Parathyroid adenoma (tissue), 2 donors: Measurements from ENCODE around the gene MYO1A.

Experiments used
- H2AFZ ChIP-seq: fragments of 300-600 bp; sonication (generic); one replicate; pipeline ENCODE4 v1.7.0; 2017; ENCODE audit warnings: antibody characterized with exemption, mild to moderate bottlenecking
- H3K27ac ChIP-seq: fragments of 300-600 bp; sonication (generic); one replicate; pipeline ENCODE4 v1.7.0; 2017
- H3K27me3 ChIP-seq: fragments of 300-600 bp; sonication (generic); one replicate; pipeline ENCODE4 v1.7.0; 2017; ENCODE audit warnings: low read length; ENCODE audit not compliant: control insufficient read depth, insufficient read depth
- H3K36me3 ChIP-seq: fragments of 300-600 bp; sonication (generic); one replicate; pipeline ENCODE4 v1.7.0; 2017; ENCODE audit warnings: low read length; ENCODE audit not compliant: control insufficient read depth, insufficient read depth
- H3K4me1 ChIP-seq: fragments of 300-600 bp; sonication (generic); one replicate; pipeline ENCODE4 v1.7.0; 2017; ENCODE audit warnings: control low read depth
- H3K4me2 ChIP-seq: fragments of 300-600 bp; sonication (generic); one replicate; pipeline ENCODE4 v1.7.0; 2017; ENCODE audit warnings: low read length
- H3K4me3 ChIP-seq: fragments of 300-600 bp; sonication (generic); one replicate; pipeline ENCODE4 v1.7.0; 2017; ENCODE audit warnings: low read depth, low read length
- H3K79me2 ChIP-seq: fragments of 300-600 bp; sonication (generic); one replicate; pipeline ENCODE4 v1.7.0; 2017; ENCODE audit warnings: control low read depth
- H3K9ac ChIP-seq: fragments of 300-600 bp; sonication (generic); one replicate; pipeline ENCODE4 v1.7.0; 2017; ENCODE audit warnings: mild to moderate bottlenecking
- H3K9me3 ChIP-seq: fragments of 300-600 bp; sonication (generic); one replicate; pipeline ENCODE4 v1.7.0; 2017; ENCODE audit warnings: low read length; ENCODE audit not compliant: control insufficient read depth
- CTCF ChIP-seq: fragments of 300-600 bp; sonication (generic); IDR thresholded peaks from one replicate; pipeline ENCODE4 v1.7.0; 2017; ENCODE audit warnings: antibody characterized with exemption, mild to moderate bottlenecking
- donor health status: primary hyperparathyroidism.

MYO1A gene

GRCh38 chr12:57001448-57001906, 48.5 kb downstream of the MYO1A start:
- Histone ChIP-seq H3K36me3 (no peaks in the 10 kb centered on the region), H3K9ac (no peak overlapping the region)

GRCh38 chr12:57000393-57000792, 49.5 kb downstream of the MYO1A start:
- no peaks in the 10 kb centered on the region for H3K27me3 ChIP-seq
- no peak overlapping the region for H3K27ac ChIP-seq
- no peak overlapping the region for H3K9ac ChIP-seq
- H3K79me2 ChIP-seq, result peaks cover 5% of the 10 kb centered on the region
- H3K36me3 ChIP-seq, result no peaks in the 10 kb centered on the region
- H2AFZ ChIP-seq, result no peak overlapping the region
- H3K9me3 ChIP-seq, result no peaks in the 10 kb centered on the region
- no peak overlapping the region for H3K4me3 ChIP-seq
- TF ChIP-seq CTCF, result no peak
- H3K4me2 ChIP-seq, result no peak overlapping the region
- peaks cover 20% of the 10 kb centered on the region for H3K4me1 ChIP-seq

More at GRCh38 chr12:57001448-57001906, 48.5 kb downstream of the MYO1A start:
- no peak overlapping the region for H2AFZ ChIP-seq
- TF ChIP-seq CTCF, result peak; percentile 67
- H3K79me2 ChIP-seq, result peaks cover 5% of the 10 kb centered on the region
- H3K4me3 ChIP-seq, result no peak overlapping the region
- no peaks in the 10 kb centered on the region for H3K27me3 ChIP-seq
- peaks cover 20% of the 10 kb centered on the region for H3K4me1 ChIP-seq
- H3K9me3 ChIP-seq, result no peaks in the 10 kb centered on the region
- no peak overlapping the region for H3K27ac ChIP-seq
- no peak overlapping the region for H3K4me2 ChIP-seq

DNA sequence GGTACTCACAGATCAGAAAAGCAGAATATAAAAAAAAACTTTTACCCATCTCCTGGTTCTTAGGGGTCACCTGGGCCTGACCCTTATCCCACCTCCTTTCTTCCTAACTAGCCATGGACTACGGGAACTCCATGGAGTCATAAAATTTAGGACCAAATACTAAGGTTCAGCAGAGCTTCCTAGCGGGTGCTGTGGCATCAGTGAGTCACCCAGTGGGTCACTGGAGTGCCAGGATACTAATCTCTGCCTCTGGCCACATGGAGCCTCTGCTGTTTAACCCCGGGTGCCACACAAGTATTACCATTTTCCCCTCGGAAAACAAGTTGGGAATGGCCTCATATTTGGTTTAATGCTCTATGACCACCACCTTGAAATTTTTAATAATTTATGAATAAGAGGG, 50.5 kb downstream of the MYO1A start:
- no peaks in the 10 kb centered on the region for H3K9me3 ChIP-seq
- peaks cover 20% of the 10 kb centered on the region for H3K4me1 ChIP-seq
- H3K79me2 ChIP-seq, result peaks cover 5% of the 10 kb centered on the region
- no peak overlapping the region for H3K4me3 ChIP-seq
- H2AFZ ChIP-seq, result no peak overlapping the region
- no peaks in the 10 kb centered on the region for H3K36me3 ChIP-seq
- no peak for TF ChIP-seq CTCF
- H3K4me2 ChIP-seq, result no peak overlapping the region
- no peaks in the 10 kb centered on the region for H3K27me3 ChIP-seq
- no peak overlapping the region for H3K9ac ChIP-seq
- no peak overlapping the region for H3K27ac ChIP-seq

DNA sequence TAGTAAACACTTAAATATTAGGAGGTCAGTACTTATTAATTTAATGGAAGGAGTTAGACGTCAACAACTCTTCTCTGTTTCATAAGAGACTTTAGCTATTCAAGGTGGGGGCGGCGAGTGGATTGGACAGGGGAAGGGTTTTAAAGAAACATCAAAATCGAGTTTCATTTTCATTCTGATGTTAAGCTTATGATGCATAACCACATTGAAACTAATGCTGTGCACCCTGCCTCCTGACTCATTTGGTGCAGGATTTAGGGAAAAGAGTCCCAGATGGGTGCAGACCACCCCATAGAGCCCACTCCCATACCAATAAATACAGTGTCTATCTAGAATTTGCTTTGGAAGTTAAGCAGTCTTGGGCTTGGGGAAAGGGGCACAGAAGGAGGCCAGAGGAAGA, 50.9 kb downstream of the MYO1A start:
- Histone ChIP-seq H3K27ac (no peak overlapping the region), H3K9me3 (no peaks in the 10 kb centered on the region), H3K27me3 (no peaks in the 10 kb centered on the region), H3K79me2 (peaks cover 4% of the 10 kb centered on the region), H3K36me3 (no peaks in the 10 kb centered on the region), H3K9ac (no peak overlapping the region), H3K4me1 (peaks cover 20% of the 10 kb centered on the region), H2AFZ (no peak overlapping the region), H3K4me2 (no peak overlapping the region), H3K4me3 (no peak overlapping the region)
- TF ChIP-seq CTCF, result no peak

DNA sequence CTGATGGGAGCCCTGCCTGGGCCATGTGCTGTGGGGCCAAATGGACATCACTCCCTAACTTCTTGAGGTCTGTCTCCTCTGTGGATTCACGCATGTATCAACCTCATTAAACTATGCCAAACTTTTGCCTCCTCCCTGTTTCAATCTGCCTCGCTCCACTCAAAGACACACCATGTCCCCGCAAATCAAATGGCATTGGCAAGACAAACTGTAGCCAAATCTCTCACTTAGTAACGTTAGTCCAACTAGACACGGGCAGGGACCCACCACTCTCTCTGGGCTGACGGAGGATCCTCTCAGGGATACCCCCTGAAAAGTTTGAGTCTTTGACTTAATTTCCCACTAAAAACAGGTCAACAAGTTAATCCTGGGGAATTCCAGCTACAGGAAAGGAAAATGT, 51.6 kb downstream of the MYO1A start:
- peaks cover 20% of the 10 kb centered on the region for H3K4me1 ChIP-seq
- no peaks in the 10 kb centered on the region for H3K79me2 ChIP-seq
- no peaks in the 10 kb centered on the region for H3K27me3 ChIP-seq
- H3K27ac ChIP-seq, result no peak overlapping the region
- no peak for TF ChIP-seq CTCF
- no peaks in the 10 kb centered on the region for H3K9me3 ChIP-seq
- no peak overlapping the region for H3K4me2 ChIP-seq
- H3K9ac ChIP-seq, result no peak overlapping the region
- H2AFZ ChIP-seq, result no peak overlapping the region
- H3K4me3 ChIP-seq, result no peak overlapping the region
- H3K36me3 ChIP-seq, result no peaks in the 10 kb centered on the region
